ENCODE data around the gene SRGAP3. TPM values are rescaled to one million over a fixed set of nuclear protein-coding genes. Genes with fewer than 3 reads are reported as not detected.

Gene SRGAP3
- total RNA-seq, 4 donors from 2014 or later = 6.7 to 24.8 (median 19.7) TPM

GRCh38 chr3:9020426-9020825 lies 229.0 kb downstream of the SRGAP3 start:
- TF ChIP-seq POLR2A (IDR thresholded peaks at IDR 0.05) = no peak
- TF ChIP-seq CTCF (IDR thresholded peaks at IDR 0.05) = no peak
- Histone ChIP-seq H3K9me3 (no peaks in the 10 kb centered on the region), H3K4me1 (no peaks in the 10 kb centered on the region), H3K4me3 (no peak overlapping the region), H3K27ac (no peak overlapping the region), H3K27me3 (no peaks in the 10 kb centered on the region), H3K36me3 (no peaks in the 10 kb centered on the region)
- no peak for DNase-seq

GRCh38 chr3:9019259-9019961 lies 230.0 kb downstream of the SRGAP3 start:
- Histone ChIP-seq H3K9me3 (no peaks in the 10 kb centered on the region), H3K27ac (no peak overlapping the region)

GRCh38 chr3:9015250-9015649 lies 234.2 kb downstream of the SRGAP3 start:
- TF ChIP-seq POLR2A (IDR thresholded peaks at IDR 0.05) (no peak), CTCF (IDR thresholded peaks at IDR 0.05) (no peak)
- Histone ChIP-seq H3K27ac (no peak overlapping the region), H3K9me3 (no peaks in the 10 kb centered on the region), H3K4me1 (no peaks in the 10 kb centered on the region), H3K27me3 (no peaks in the 10 kb centered on the region), H3K4me3 (no peak overlapping the region), H3K36me3 (no peaks in the 10 kb centered on the region)
- DNase-seq = no peak

More at GRCh38 chr3:9019259-9019961, 230.0 kb downstream of the SRGAP3 start:
- TF ChIP-seq POLR2A (IDR thresholded peaks at IDR 0.05) = no peak
- TF ChIP-seq CTCF (IDR thresholded peaks at IDR 0.05) = no peak
- Histone ChIP-seq H3K4me3 (no peak overlapping the region), H3K36me3 (no peaks in the 10 kb centered on the region), H3K27me3 (no peaks in the 10 kb centered on the region), H3K4me1 (no peaks in the 10 kb centered on the region)
- DNase-seq = no peak

- Histone ChIP-seq H3K9me3 (no peaks in the 10 kb centered on the region), H3K36me3 (no peaks in the 10 kb centered on the region), H3K4me3 (no peak overlapping the region), H3K27me3 (no peaks in the 10 kb centered on the region), H3K4me1 (no peaks in the 10 kb centered on the region), H3K27ac (no peak overlapping the region)
- no peak for DNase-seq
- no peak for TF ChIP-seq CTCF (IDR thresholded peaks at IDR 0.05)
Observed at GRCh38 chr3:9013782-9014563, 235.5 kb downstream of the SRGAP3 start.

- Histone ChIP-seq H3K27ac (no peak overlapping the region), H3K4me3 (no peak overlapping the region), H3K4me1 (no peaks in the 10 kb centered on the region), H3K36me3 (no peaks in the 10 kb centered on the region), H3K27me3 (no peaks in the 10 kb centered on the region), H3K9me3 (no peaks in the 10 kb centered on the region)
- TF ChIP-seq CTCF (IDR thresholded peaks at IDR 0.05) (no peak), POLR2A (IDR thresholded peaks at IDR 0.05) (no peak)
- no peak for DNase-seq
Observed at GRCh38 chr3:9012521-9012920, 236.9 kb downstream of the SRGAP3 start.
